Measurements from ENCODE around the gene DECR2. TPM values are rescaled to one million over a fixed set of nuclear protein-coding genes. Genes with fewer than 3 reads are reported as not detected.

Gene DECR2
- total and polyA plus RNA-seq, 2 of the 4 experiments (the other 2 are of a cell fraction), result 3.9 to 26.7 TPM

DNA sequence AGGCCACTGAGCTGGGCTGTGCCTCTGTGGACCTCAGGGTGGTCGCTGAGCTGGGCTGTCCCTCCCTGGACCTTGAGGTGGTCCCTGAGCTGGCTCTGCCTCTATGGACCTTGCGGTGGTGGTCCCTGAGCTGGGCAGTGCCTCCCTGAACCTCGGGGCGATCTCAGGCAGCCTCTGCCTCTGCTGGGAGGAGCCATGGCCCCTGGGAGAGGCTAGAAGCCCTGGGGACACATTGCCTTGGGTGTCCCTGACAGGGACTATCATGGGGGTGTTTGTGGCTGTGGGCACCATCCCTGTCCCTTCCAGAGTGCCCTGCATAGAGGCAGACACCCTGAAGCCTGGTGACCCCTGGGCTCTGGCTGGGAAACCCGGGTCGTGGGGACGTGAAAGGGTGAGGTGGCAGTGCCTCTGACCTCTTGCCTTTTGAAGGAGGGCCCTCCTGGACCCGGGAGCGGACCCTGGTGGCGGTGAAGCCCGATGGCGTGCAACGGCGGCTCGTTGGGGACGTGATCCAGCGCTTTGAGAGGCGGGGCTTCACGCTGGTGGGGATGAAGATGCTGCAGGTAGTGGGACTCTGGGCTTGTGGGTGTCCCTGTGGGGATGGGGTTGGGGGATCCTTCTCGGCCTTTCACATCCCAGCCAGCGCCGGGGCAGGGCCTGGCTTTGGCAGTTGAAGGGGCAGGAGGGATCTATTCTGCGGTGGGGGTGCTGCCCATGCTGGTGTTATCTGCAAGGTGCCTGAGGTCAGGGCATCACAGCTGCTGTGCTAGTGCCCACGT lies 2.9 kb upstream of the DECR2 start:
- H3K4ac ChIP-seq (ENCODE audit: low read depth, low read length), result peak overlapping the region; percentile 2; the same call in 1 of the 2 replicates
- in situ Hi-C loops (cut with MboI; ENCODE audit: low sequenced_read_pairs) (loop anchor here (10.0 kb wide), 1 partner anchor 246 kb away; the partner anchor contains the start of genes MCRIP2 and WDR90), intact Hi-C loops (cut with micrococcal nuclease) (loop anchor here (10.0 kb wide), 1 partner anchor 86 kb away; no protein-coding TSS in a partner anchor), dilution Hi-C loops (cut with HindIII; ENCODE audit: low sequenced_read_pairs, unreplicated experiment) (no loop called here)
- no peak for ATAC-seq (ENCODE audit: low read depth)
- peak overlapping the region; percentile 89 for H2AK9ac ChIP-seq (replicated peaks; ENCODE audit: low read depth, low read length, poor library complexity)
- H3K9ac ChIP-seq (ENCODE audit: low read depth, low read length), result no peak overlapping the region
- H3K9me1 ChIP-seq (ENCODE audit: insufficient read depth, low read length), result 0 out of 2 replicates have a peak, but pooled peaks cover 7% of the 10 kb centered on the region
- no peak overlapping the region for H3K4me2 ChIP-seq (ENCODE audit: low read depth, low read length)
- H2BK5ac ChIP-seq (ENCODE audit: low read depth, low read length, poor library complexity, severe bottlenecking), result no peak overlapping the region
- no peak overlapping the region for H2BK15ac ChIP-seq (ENCODE audit: low read depth, low read length)
- H4K5ac ChIP-seq (ENCODE audit: low read depth, low read length), result no peak overlapping the region
- H3K27ac ChIP-seq (ENCODE audit: insufficient read depth, low read length), result no peak overlapping the region
- no peak overlapping the region for H3K4me3 ChIP-seq (ENCODE audit: insufficient read depth, low read depth, low read length)
- no peak overlapping the region for H3K56ac ChIP-seq (ENCODE audit: extremely low read depth, insufficient read depth, low read length)
- no peak overlapping the region for H4K8ac ChIP-seq (ENCODE audit: low read depth in 2 of 2, low read length in 2 of 2)
- H3K23ac ChIP-seq (ENCODE audit: low read depth, low read length), result no peak overlapping the region
- no peak overlapping the region for H3K18ac ChIP-seq (ENCODE audit: low read depth, low read length)
- 75% methylated on average over 9 of the region's 24 CpGs; no CpG with 5 or more reads in 1 of the 2 experiments for WGBS, 2 experiments (ENCODE audit: extremely low coverage in 2 of 2, insufficient read length in 1 of 2)
- H4K91ac ChIP-seq (ENCODE audit: insufficient read depth, low read depth, low read length), result no peak overlapping the region
- no peak overlapping the region for H2BK120ac ChIP-seq (ENCODE audit: low read depth, low read length)
- ChIA-PET CTCF (no interaction called here), POLR2A (ENCODE audit: unreplicated experiment) (no interaction called here)
- peaks cover 4% of the 10 kb centered on the region for H3K4me1 ChIP-seq (ENCODE audit: control insufficient read depth, insufficient read depth, low read length)
- peaks cover 4 to 43% of the 10 kb centered on the region in 2 experiments for H3K79me1 ChIP-seq (ENCODE audit: low read depth in 1 of 2, low read length in 2 of 2)
- no peak overlapping the region; the same call in 1 of the 2 replicates for H2AK5ac ChIP-seq (ENCODE audit: low read depth, low read length)
- no peaks in the 10 kb centered on the region for H3K9me3 ChIP-seq (ENCODE audit: control insufficient read depth, insufficient read depth, low read length)
- H3K36me3 ChIP-seq (ENCODE audit: control insufficient read depth, insufficient read depth, low read length), result peaks cover 19% of the 10 kb centered on the region
- no peak overlapping the region for H2AFZ ChIP-seq (replicated peaks; ENCODE audit: low read length, poor library complexity)
- no peak overlapping the region for H2BK20ac ChIP-seq (ENCODE audit: low read depth, low read length)
- peaks cover 15% of the 10 kb centered on the region; the same call in 1 of the 2 replicates for H4K20me1 ChIP-seq (ENCODE audit: insufficient read depth, low read length)
- no peak overlapping the region for H3K14ac ChIP-seq (replicated peaks; ENCODE audit: low read depth, low read length)
- no peaks in the 10 kb centered on the region for H3K27me3 ChIP-seq (ENCODE audit: control insufficient read depth, insufficient read depth, low read length)
- no TSS peak for BruUV-seq (replicated peaks)
- no peak for DNase-seq
- TF ChIP-seq CHD1 (IDR thresholded peaks at IDR 0.05; ENCODE audit: low read depth, low read length), result no peak
- TF ChIP-seq, protein P1, sequence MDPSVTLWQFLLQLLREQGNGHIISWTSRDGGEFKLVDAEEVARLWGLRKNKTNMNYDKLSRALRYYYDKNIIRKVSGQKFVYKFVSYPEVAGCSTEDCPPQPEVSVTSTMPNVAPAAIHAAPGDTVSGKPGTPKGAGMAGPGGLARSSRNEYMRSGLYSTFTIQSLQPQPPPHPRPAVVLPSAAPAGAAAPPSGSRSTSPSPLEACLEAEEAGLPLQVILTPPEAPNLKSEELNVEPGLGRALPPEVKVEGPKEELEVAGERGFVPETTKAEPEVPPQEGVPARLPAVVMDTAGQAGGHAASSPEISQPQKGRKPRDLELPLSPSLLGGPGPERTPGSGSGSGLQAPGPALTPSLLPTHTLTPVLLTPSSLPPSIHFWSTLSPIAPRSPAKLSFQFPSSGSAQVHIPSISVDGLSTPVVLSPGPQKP (IDR thresholded peaks at IDR 0.05; ENCODE audit: borderline replicate concordance, low read depth, low read length), result no peak
- TF ChIP-seq MAFK (IDR thresholded peaks at IDR 0.05; ENCODE audit: low read depth, low read length), result no peak
- TF ChIP-seq, protein P2, sequence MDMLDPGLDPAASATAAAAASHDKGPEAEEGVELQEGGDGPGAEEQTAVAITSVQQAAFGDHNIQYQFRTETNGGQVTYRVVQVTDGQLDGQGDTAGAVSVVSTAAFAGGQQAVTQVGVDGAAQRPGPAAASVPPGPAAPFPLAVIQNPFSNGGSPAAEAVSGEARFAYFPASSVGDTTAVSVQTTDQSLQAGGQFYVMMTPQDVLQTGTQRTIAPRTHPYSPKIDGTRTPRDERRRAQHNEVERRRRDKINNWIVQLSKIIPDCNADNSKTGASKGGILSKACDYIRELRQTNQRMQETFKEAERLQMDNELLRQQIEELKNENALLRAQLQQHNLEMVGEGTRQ (IDR thresholded peaks at IDR 0.05; ENCODE audit: low read depth, low read length), result no peak
- TF ChIP-seq NFE2L2 (IDR thresholded peaks at IDR 0.05; ENCODE audit: low read depth, low read length), result no peak
- TF ChIP-seq RCOR1 (IDR thresholded peaks at IDR 0.05; ENCODE audit: insufficient replicate concordance, low read length), result no peak

All from IMR-90 (cell line).